HG03159 (cell line): ENCODE data around the gene MCTP1.

Experiments
- ATAC-seq: cut with Tn5 transposase; IDR thresholded peaks from one replicate; pipeline ENCODE4 v1.9.1; 2021; ENCODE audit warnings: mild to moderate bottlenecking, moderate library complexity; ENCODE audit not compliant: unreplicated experiment

The MCTP1 gene

GRCh38 chr5:95080030-95080429 lies 204.9 kb downstream of the MCTP1 start:
- no peak for ATAC-seq

- ATAC-seq: no peak
These were observed 206.0 kb downstream of the MCTP1 start for GRCh38 chr5:95078868-95079267.

GRCh38 chr5:95076395-95077185 lies 208.3 kb downstream of the MCTP1 start:
- no peak for ATAC-seq

GRCh38 chr5:95075111-95075510 lies 209.8 kb downstream of the MCTP1 start:
- no peak for ATAC-seq

GRCh38 chr5:95072281-95072680 lies 212.6 kb downstream of the MCTP1 start:
- no peak for ATAC-seq

GRCh38 chr5:95070866-95071265 lies 214.0 kb downstream of the MCTP1 start:
- ATAC-seq: no peak

GRCh38 chr5:95070453-95070852 lies 214.4 kb downstream of the MCTP1 start:
- no peak for ATAC-seq

GRCh38 chr5:95069948-95070347 lies 214.9 kb downstream of the MCTP1 start:
- ATAC-seq: no peak

GRCh38 chr5:95069021-95069420 lies 215.9 kb downstream of the MCTP1 start:
- no peak for ATAC-seq

GRCh38 chr5:95068289-95068910 lies 216.5 kb downstream of the MCTP1 start:
- ATAC-seq: peak; percentile 62

GRCh38 chr5:95066048-95066447 lies 218.8 kb downstream of the MCTP1 start:
- ATAC-seq: no peak

- no peak for ATAC-seq
These were observed 221.4 kb downstream of the MCTP1 start for GRCh38 chr5:95063492-95063891.

GRCh38 chr5:95060098-95060497 lies 224.8 kb downstream of the MCTP1 start:
- no peak for ATAC-seq

- no peak for ATAC-seq
These were observed 225.3 kb downstream of the MCTP1 start for GRCh38 chr5:95059636-95060035.

- no peak for ATAC-seq
These were observed 227.3 kb downstream of the MCTP1 start for GRCh38 chr5:95057615-95058014.

GRCh38 chr5:95053253-95053652 lies 231.6 kb downstream of the MCTP1 start:
- no peak for ATAC-seq

- ATAC-seq: no peak
These were observed 234.2 kb downstream of the MCTP1 start for GRCh38 chr5:95050708-95051107.

GRCh38 chr5:95048628-95049027 lies 236.3 kb downstream of the MCTP1 start:
- ATAC-seq: no peak

GRCh38 chr5:95045181-95045965 lies 239.5 kb downstream of the MCTP1 start:
- no peak for ATAC-seq

- no peak for ATAC-seq
These were observed 240.8 kb downstream of the MCTP1 start for GRCh38 chr5:95044096-95044495.

GRCh38 chr5:95043648-95044047 lies 241.2 kb downstream of the MCTP1 start:
- no peak for ATAC-seq

- ATAC-seq: no peak
These were observed 241.7 kb downstream of the MCTP1 start for GRCh38 chr5:95043234-95043633.
